ENCODE data around the gene FBXO3. TPM values are rescaled to one million over a fixed set of nuclear protein-coding genes. Genes with fewer than 3 reads are reported as not detected.
"Not testable (repeated sequence)": the region's sequence is repeated elsewhere in the genome, so short reads cannot be mapped to it uniquely, and the experiment has no call there.

The FBXO3 gene
- total and polyA plus RNA-seq, 2 experiments from 2014 or later, result 37.8 to 44.6 TPM

GRCh38 chr11:33709466-33709865 lies 64.9 kb downstream of the FBXO3 start:
- TF ChIP-seq EZH2phosphoT487 (IDR thresholded peaks at IDR 0.05; ENCODE audit: insufficient read depth, low read depth) (no peak), EZH2 (IDR thresholded peaks at IDR 0.05; ENCODE audit: insufficient read depth, poor library complexity, severe bottlenecking) (no peak)
- H3K4me1 ChIP-seq (ENCODE audit: insufficient read depth), result peaks cover 40% of the 10 kb centered on the region
- 58 to 61% methylated on average over 3 of the region's 3 CpGs for WGBS, 2 experiments (ENCODE audit: low coverage in 1 of 2, low lambda C conversion rate in 2 of 2, missing lambda C conversion rate in 2 of 2)
- H3K27me3 ChIP-seq (replicated peaks; ENCODE audit: insufficient read depth), result no peaks in the 10 kb centered on the region
- no peak overlapping the region for H3K9ac ChIP-seq
- H3K36me3 ChIP-seq (ENCODE audit: low read depth), result peaks cover 89% of the 10 kb centered on the region
- peak overlapping the region; percentile 9; the same call in 1 of the 2 replicates for H3K27ac ChIP-seq
- H2AFZ ChIP-seq, result no peak overlapping the region
- DNase-seq, result peak; percentile 7
- no peak overlapping the region for H3K4me2 ChIP-seq (ENCODE audit: unreplicated experiment)
- no peaks in the 10 kb centered on the region for H3K9me3 ChIP-seq (ENCODE audit: low read depth)
- in situ Hi-C loops (cut with MboI), result no loop called here
- H4K20me1 ChIP-seq (ENCODE audit: insufficient read depth), result no peaks in the 10 kb centered on the region
- no peaks in the 10 kb centered on the region for H3K9me2 ChIP-seq (ENCODE audit: insufficient read depth)
- H3F3A ChIP-seq (ENCODE audit: insufficient read depth), result peaks cover 89% of the 10 kb centered on the region
- peaks cover 93% of the 10 kb centered on the region for H3K79me2 ChIP-seq (ENCODE audit: insufficient read depth)
- no peak overlapping the region for H3K4me3 ChIP-seq

GRCh38 chr11:33708985-33709384 lies 65.3 kb downstream of the FBXO3 start:
- no peaks in the 10 kb centered on the region for H3K9me2 ChIP-seq (ENCODE audit: insufficient read depth)
- H4K20me1 ChIP-seq (ENCODE audit: insufficient read depth), result no peaks in the 10 kb centered on the region
- no peak overlapping the region for H2AFZ ChIP-seq
- no peak overlapping the region for H3K4me3 ChIP-seq
- WGBS, 2 experiments (ENCODE audit: low coverage in 1 of 2, low lambda C conversion rate in 2 of 2, missing lambda C conversion rate in 2 of 2), result 77 to 86% methylated on average over 1 of the region's 1 CpG
- no peak for TF ChIP-seq EZH2 (IDR thresholded peaks at IDR 0.05; ENCODE audit: insufficient read depth, poor library complexity, severe bottlenecking)
- TF ChIP-seq EZH2phosphoT487 (IDR thresholded peaks at IDR 0.05; ENCODE audit: insufficient read depth, low read depth), result no peak
- H3K27ac ChIP-seq, result peak overlapping the region; percentile 9; the same call in 1 of the 2 replicates
- peaks cover 85% of the 10 kb centered on the region for H3K36me3 ChIP-seq (ENCODE audit: low read depth)
- H3K27me3 ChIP-seq (replicated peaks; ENCODE audit: insufficient read depth), result no peaks in the 10 kb centered on the region
- no peak overlapping the region for H3K4me2 ChIP-seq (ENCODE audit: unreplicated experiment)
- H3F3A ChIP-seq (ENCODE audit: insufficient read depth), result peaks cover 90% of the 10 kb centered on the region
- H3K79me2 ChIP-seq (ENCODE audit: insufficient read depth), result peaks cover 93% of the 10 kb centered on the region
- no peak for DNase-seq
- H3K4me1 ChIP-seq (ENCODE audit: insufficient read depth), result peaks cover 45% of the 10 kb centered on the region
- H3K9me3 ChIP-seq (ENCODE audit: low read depth), result no peaks in the 10 kb centered on the region
- in situ Hi-C loops (cut with MboI), result no loop called here
- no peak overlapping the region; the same call in 1 of the 2 replicates for H3K9ac ChIP-seq

GRCh38 chr11:33707831-33708230 lies 66.5 kb downstream of the FBXO3 start:
- DNase-seq, result peak; percentile 32
- WGBS, 2 experiments (ENCODE audit: low coverage in 1 of 2, low lambda C conversion rate in 2 of 2, missing lambda C conversion rate in 2 of 2), result 100% methylated on average over 2 of the region's 2 CpGs; no CpG with 5 or more reads in 1 of the 2 experiments
- H3K4me3 ChIP-seq; in situ Hi-C loops (cut with MboI); H3K27ac ChIP-seq; H3K4me2 ChIP-seq (ENCODE audit: unreplicated experiment); H2AFZ ChIP-seq; H4K20me1 ChIP-seq (ENCODE audit: insufficient read depth); H3K9ac ChIP-seq; H3K9me2 ChIP-seq (ENCODE audit: insufficient read depth); H3K27me3 ChIP-seq (replicated peaks; ENCODE audit: insufficient read depth); H3K9me3 ChIP-seq (ENCODE audit: low read depth): not testable (repeated sequence)
- H3K36me3 ChIP-seq (ENCODE audit: low read depth), result peaks cover 73% of the 10 kb centered on the region
- peaks cover 81% of the 10 kb centered on the region for H3K79me2 ChIP-seq (ENCODE audit: insufficient read depth)
- H3K4me1 ChIP-seq (ENCODE audit: insufficient read depth), result peaks cover 52% of the 10 kb centered on the region
- peaks cover 90% of the 10 kb centered on the region for H3F3A ChIP-seq (ENCODE audit: insufficient read depth)

- Histone ChIP-seq H3K4me1 (ENCODE audit: insufficient read depth) (peaks cover 60% of the 10 kb centered on the region), H3K27ac (peak overlapping the region; percentile 94), H3K4me2 (ENCODE audit: unreplicated experiment) (no peak overlapping the region), H4K20me1 (ENCODE audit: insufficient read depth) (no peaks in the 10 kb centered on the region), H3K79me2 (ENCODE audit: insufficient read depth) (peaks cover 73% of the 10 kb centered on the region), H3K27me3 (replicated peaks; ENCODE audit: insufficient read depth) (no peaks in the 10 kb centered on the region), H3K9ac (no peak overlapping the region), H3K4me3 (no peak overlapping the region), H3K9me3 (ENCODE audit: low read depth) (no peaks in the 10 kb centered on the region), H3F3A (ENCODE audit: insufficient read depth) (peaks cover 91% of the 10 kb centered on the region), H3K9me2 (ENCODE audit: insufficient read depth) (no peaks in the 10 kb centered on the region), H3K36me3 (ENCODE audit: low read depth) (peaks cover 64% of the 10 kb centered on the region), H2AFZ (no peak overlapping the region)
- no peak for DNase-seq
- TF ChIP-seq EZH2phosphoT487 (IDR thresholded peaks at IDR 0.05; ENCODE audit: insufficient read depth, low read depth) (no peak), EZH2 (IDR thresholded peaks at IDR 0.05; ENCODE audit: insufficient read depth, poor library complexity, severe bottlenecking) (no peak)
- in situ Hi-C loops (cut with MboI), result no loop called here
- WGBS, 2 experiments (ENCODE audit: low coverage in 1 of 2, low lambda C conversion rate in 2 of 2, missing lambda C conversion rate in 2 of 2), result 94 to 98% methylated on average over 2 of the region's 2 CpGs
These were observed 67.4 kb downstream of the FBXO3 start for GRCh38 chr11:33706966-33707365.

- H3K9me3 ChIP-seq (ENCODE audit: low read depth), result no peaks in the 10 kb centered on the region
- in situ Hi-C loops (cut with MboI), result no loop called here
- H3K79me2 ChIP-seq (ENCODE audit: insufficient read depth), result peaks cover 69% of the 10 kb centered on the region
- no peak overlapping the region for H3K4me2 ChIP-seq (ENCODE audit: unreplicated experiment)
- no peaks in the 10 kb centered on the region for H3K27me3 ChIP-seq (replicated peaks; ENCODE audit: insufficient read depth)
- DNase-seq, result no peak
- peaks cover 64% of the 10 kb centered on the region for H3K4me1 ChIP-seq (ENCODE audit: insufficient read depth)
- H3K9me2 ChIP-seq (ENCODE audit: insufficient read depth), result no peaks in the 10 kb centered on the region
- peaks cover 60% of the 10 kb centered on the region for H3K36me3 ChIP-seq (ENCODE audit: low read depth)
- peaks cover 92% of the 10 kb centered on the region for H3F3A ChIP-seq (ENCODE audit: insufficient read depth)
- WGBS, 2 experiments (ENCODE audit: low coverage in 1 of 2, low lambda C conversion rate in 2 of 2, missing lambda C conversion rate in 2 of 2), result 98 to 100% methylated on average over 2 of the region's 2 CpGs
- H3K27ac ChIP-seq, result peak overlapping the region; percentile 94
- H3K4me3 ChIP-seq, result no peak overlapping the region
- no peak overlapping the region for H3K9ac ChIP-seq
- TF ChIP-seq EZH2phosphoT487 (IDR thresholded peaks at IDR 0.05; ENCODE audit: insufficient read depth, low read depth), result no peak
- no peaks in the 10 kb centered on the region for H4K20me1 ChIP-seq (ENCODE audit: insufficient read depth)
- H2AFZ ChIP-seq, result no peak overlapping the region
These were observed 67.8 kb downstream of the FBXO3 start for GRCh38 chr11:33706546-33706945.
